HG02588 (cell line): Measurements from ENCODE around the gene ZNF160.
"Not testable (repeated sequence)": the region's sequence is repeated elsewhere in the genome, so short reads cannot be mapped to it uniquely, and the experiment has no call there.

Experiments used
- ATAC-seq: cut with Tn5 transposase; IDR thresholded peaks from one replicate; pipeline ENCODE4 v1.9.1; 2021; ENCODE audit warnings: mild to moderate bottlenecking, moderate library complexity; ENCODE audit not compliant: unreplicated experiment

The ZNF160 gene

DNA sequence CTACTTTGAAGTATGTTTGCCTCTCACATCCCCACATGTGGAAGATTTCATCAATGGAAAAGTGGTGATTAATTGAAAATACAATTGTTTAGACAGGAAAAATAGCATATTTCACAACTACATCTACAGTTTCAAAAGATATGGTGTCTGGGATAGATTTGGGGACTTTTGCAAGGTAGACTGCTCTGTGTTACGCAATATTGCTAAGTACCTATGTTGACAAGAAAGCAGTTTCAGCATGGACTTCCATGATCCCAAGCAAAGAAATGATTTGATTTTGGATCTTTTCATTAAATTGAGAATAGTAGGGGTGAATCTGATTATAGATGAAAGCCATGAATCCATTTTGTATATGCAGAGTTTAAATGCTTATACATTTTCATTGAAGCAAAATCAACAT lies 10.5 kb downstream of the ZNF160 start:
- ATAC-seq, result no peak

DNA sequence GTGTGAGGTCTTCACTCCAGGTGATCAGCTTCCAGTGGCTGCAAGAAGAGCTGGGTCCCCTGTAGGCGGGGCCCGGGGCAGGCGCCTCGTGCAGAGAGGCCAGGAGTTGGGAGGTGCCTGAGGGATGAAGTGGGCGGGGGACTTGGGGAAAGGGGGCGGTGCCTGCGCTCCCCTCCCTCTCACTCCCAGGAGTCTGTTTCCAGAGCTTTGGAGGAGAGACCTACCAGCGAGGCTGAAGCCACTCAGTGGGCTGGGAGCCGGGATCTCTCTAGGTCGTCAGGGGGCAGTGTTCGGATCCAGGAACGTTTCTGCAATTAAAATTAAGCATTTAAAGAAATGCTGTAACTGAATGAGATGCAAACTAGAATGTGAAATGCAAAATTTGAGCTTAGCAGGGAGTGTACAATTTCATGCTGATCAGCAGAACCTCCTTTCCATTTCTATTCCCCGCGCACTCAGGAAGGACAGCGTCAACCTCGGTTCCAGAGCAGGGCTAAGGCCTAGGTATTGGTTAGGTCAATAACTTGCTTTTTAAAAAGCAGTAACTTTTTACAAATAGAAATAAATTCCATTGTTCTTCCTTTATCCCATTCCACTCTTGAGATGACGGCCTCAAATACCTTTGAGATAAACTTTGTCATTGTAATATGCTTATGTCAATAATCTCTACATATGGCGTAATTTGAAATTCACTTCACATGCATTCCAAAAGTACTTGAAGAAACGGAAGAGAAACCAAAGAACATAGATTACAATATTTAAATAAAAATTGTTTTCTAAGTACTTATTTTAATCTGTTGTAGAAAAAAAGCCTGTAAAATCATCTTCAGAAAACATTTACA lies 11.6 kb downstream of the ZNF160 start:
- no peak for ATAC-seq

DNA sequence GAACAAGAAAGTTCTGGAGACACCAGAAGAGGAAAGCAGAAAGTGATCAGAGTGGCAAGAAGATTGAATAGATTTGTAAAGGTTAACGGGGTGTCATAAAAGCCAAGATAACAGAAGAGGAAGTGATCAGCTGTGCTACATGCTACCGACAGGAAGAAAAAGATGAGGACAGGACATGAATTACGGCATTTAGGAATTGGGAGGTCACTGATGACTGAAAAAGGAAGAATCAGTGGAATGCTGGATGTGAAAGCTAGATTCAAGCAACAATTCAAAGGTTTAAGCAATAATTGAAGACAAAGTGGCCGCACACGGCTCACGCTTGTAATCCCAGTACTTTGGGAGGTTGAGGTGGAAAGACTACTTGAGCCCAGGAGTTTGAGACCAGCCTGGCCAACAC lies 15.1 kb downstream of the ZNF160 start:
- no peak for ATAC-seq

DNA sequence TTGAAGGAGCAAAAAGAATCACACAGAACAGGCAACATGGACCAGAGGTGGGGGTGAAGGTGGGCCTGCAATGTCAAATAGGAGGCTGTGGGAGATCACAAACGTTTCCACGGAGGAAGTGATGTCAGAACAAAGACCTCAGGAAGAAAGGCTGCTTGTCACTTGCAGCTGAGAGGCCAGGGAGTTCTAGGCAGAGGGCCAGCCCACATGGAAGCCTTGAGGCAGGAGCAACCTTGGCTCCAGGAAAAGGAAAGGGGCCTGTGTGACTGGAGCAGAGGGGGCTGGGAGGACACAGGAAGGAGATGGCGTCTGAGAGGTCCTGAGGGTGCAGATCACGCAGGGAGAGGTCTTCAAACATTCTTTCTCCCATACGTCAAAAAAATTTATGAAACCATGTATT lies 16.3 kb downstream of the ZNF160 start:
- ATAC-seq, result no peak

DNA sequence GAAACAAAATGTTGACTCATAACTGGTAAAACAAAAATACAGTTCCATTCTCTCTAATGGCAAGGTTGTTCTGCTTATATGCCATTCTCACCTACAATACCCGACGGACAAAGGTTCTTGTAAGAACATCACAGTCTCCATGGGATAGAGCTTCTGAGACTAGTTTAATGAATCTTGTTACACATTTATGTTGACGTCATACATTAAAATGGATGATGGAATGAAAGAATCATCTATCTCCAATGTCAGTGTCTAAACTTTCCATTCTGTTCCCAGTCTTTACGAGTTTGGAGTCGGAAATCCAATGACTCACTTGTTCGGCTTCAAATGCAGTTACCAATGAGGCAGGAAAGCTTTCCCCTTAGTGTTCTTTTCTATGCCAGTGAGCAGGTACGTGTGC lies 17.7 kb downstream of the ZNF160 start:
- no peak for ATAC-seq

DNA sequence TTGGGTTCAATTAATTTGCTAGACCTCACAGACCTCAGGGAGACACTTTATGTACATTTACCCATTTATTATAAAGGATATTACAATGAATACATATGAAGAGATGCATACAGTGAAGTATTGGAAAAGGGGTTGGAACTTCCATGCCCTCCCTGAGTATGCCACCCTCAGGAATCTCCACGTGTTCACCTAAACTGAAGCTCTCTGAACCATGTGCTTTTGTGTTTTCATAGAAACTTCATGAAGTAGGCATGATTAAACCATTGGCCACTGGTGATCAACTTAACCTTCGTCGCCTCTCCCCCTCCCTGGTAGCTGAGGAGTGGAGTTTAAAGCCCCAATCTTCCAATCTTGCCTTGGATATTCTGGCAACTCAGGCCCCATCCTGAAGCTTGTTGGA lies 20.3 kb downstream of the ZNF160 start:
- no peak for ATAC-seq

DNA sequence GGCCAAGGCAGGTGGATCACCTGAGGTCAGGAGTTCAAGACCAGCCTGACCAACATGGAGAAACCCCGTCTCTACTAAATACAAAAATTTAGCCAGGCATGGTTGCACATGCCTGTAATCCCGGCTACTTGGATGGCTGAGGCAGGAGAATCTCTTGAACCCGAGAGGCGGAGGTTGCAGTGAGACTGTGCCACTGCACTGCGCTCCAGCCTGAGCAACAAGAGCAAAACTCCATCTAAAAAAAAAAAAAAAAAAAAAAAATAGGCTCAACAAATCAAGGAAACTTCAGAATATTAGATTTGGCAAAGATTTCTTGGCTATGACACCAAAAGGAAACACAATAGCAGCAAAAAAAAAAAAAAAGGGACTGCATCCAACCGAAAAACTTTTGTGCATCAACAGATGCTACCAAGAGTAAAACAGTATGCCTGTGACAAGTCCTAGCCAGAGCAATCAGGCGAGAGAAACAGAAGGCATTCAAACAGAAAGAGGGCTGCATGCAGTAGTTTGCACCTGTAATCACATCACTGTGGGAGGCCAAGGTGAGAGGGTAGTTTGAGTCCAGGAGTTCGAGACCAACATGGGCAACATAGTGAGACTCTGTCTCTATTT lies 23.8 kb downstream of the ZNF160 start:
- no peak for ATAC-seq

DNA sequence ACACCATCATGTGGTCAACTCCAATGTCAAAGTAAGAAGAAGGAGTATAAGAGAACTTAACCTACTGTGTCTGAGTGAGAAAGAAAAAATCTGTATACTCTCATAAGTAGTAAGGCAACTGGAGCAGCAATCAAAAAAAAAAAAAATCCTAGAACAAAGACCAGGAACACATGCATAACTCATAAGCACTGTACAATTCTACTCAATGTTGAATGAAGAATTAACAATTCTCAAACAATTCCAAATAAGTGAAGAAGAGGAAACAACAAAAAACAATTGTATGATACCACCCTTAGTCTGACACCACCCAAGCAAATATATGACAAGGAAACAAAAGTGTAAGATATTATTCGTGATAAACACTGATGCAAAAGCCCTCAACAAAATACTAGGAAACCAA lies 24.6 kb downstream of the ZNF160 start:
- ATAC-seq, result no peak

DNA sequence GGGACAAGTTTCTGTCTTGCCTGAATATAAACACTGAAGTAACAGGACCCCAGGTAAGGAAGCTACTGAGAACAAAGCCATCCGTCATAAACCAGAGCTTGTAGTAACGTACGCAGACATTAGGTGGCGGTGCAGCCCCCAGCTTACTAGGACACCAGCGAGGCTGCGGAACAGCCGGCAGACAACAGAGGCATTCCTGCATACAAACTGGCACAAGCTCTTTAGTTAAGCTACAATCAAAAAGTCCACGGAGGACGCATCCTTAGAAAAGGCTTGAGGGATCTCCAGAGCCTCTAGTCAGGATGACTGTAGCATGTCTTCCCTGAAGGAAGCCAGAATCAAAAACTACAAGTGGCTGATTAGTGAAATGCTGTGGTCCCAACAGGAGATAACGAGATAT lies 26.2 kb downstream of the ZNF160 start:
- ATAC-seq, result no peak

DNA sequence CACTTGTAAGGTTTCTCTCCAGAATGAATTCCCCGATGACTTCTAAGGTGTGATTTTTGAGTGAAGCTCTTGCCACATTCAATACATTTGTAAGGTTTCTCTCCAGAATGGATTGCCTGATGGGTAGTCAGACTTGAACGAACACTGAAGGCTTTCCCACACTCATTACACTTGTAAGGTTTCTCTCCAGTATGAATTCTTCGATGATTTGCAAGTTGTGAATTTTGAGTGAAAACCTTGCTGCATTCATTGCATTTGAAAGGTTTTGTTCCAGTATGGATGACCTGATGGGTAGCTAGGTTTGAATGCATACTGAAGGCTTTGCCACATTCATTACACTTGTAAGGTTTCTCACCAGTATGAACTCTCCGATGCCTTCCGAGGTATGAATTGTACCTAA lies 34.4 kb downstream of the ZNF160 start:
- ATAC-seq, result no peak

DNA sequence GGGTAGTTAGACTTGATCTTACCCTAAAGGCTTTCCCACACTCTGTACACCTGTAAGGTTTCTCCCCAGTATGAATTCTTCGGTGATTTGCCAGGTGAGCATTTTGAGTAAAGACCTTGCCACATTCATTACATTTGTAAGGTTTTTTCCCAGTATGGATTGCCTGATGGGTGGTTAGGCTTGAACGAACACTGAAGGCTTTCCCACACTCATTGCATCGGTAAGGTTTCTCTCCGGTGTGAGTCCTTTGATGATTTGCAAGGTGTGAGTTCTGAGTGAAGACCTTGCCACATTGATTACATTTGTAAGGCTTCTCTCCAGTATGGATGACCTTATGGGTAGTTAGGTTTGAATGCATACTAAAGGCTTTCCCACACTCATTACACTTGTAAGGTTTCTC lies 35.0 kb downstream of the ZNF160 start:
- ATAC-seq, result no peak

DNA sequence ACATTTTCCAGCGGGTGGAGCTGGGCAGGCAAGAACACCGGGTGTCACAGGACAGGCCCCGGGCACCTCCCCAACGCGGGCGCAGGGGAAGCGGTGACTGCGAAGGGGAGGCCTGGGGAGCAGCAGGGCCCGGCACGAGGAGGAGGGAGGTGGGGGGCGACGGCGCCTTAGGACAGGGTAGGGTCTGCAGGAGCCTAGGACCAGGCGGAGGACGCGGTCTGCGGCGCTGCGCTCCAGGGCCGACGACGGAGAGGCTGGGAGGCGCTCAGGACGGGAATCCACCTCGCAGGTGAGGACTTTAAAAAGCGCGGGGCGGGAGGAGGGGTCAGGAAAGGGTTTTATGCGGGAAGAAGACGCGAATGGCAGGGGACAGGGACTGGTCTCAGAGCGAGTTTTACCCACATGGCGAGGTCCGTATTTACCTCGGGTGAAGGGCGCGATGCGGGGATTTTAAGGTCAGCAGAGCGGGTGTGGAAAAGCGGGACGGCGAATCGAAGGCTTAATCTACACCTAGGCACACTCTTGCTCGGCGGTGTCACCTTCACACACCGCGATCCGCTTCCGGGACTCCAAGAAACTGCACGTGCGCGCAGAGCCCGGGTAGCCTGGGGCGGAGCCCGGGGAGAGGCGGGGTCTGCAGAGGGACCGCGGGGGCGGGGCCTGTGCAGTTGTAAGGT lies 45.2 kb downstream of the ZNF160 start:
- no peak for ATAC-seq

DNA sequence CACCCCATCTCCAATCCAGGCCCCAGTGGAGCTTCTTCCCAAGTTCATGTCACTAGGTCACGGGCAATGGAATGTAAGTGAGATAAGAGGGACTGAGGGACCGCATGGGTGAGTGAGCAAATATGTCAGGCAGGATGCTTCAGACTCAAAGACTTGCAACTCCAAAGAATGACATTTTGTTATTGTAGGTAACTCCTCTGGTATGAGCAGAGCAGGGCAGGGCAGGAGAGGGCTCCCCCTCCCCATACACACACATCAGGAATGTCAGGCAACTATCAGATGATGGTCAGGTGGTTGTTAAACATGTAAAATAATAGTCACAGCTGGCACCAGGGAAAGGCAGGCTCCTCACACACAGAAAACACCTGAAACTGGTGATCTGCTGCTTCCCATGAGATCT lies 48.1 kb downstream of the ZNF160 start:
- ATAC-seq, result no peak

DNA sequence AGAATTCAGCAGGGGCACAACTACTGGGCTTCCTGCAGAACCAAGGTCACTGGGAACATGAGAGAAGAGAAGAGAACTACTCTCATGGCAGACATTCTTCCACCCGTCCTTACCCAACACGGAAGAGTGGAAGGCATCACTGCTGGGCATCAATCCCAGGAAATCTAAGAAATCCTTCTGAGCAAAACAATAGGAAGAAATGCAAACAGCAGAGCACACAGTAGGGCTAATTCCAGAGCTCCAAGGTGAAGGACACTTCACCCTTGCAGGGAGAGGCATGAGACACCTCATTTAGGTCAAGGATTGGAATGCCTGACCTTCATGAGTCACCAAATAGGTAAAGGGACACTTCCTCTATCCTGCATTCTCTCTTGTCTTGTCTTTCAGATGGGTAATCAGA lies 55.8 kb downstream of the ZNF160 start:
- no peak for ATAC-seq

DNA sequence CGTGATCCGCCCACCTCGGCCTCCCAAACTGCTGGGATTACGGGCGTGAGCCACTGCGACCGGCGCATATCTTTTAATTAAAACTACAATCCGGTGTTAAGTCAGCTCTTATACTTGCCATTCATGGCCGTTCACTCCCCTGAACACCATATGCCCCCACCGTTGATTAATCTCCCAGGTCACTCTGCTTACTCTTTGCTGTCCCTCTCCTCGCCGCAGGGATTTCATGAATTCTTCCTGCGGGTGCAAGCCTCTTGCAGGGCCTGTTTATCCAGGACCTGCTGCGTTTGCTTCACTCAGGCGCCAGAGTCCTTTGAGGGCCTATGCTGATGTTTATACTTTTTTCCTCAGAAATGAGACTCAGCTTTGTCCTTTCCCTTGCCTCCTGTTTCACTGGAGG lies 57.7 kb downstream of the ZNF160 start:
- ATAC-seq, result no peak

DNA sequence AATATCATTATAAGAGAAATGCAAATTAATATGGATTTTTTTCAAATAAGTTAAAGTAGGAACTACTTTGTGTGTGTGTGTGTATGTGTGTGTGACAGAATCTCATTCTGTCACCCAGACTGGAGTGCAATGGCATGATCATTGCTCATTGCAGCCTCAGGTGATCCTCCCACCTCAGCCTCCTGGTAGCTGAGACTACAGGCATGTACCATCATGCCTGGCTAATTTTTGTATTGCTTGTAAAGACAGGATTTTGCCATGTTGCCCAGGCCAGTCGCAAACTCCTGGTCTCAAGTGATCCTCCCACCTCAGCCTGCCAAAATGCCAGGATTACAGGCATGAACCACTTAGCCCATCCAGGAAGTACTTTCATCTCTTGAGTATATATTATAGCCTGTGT lies 61.9 kb downstream of the ZNF160 start:
- ATAC-seq, result no peak

DNA sequence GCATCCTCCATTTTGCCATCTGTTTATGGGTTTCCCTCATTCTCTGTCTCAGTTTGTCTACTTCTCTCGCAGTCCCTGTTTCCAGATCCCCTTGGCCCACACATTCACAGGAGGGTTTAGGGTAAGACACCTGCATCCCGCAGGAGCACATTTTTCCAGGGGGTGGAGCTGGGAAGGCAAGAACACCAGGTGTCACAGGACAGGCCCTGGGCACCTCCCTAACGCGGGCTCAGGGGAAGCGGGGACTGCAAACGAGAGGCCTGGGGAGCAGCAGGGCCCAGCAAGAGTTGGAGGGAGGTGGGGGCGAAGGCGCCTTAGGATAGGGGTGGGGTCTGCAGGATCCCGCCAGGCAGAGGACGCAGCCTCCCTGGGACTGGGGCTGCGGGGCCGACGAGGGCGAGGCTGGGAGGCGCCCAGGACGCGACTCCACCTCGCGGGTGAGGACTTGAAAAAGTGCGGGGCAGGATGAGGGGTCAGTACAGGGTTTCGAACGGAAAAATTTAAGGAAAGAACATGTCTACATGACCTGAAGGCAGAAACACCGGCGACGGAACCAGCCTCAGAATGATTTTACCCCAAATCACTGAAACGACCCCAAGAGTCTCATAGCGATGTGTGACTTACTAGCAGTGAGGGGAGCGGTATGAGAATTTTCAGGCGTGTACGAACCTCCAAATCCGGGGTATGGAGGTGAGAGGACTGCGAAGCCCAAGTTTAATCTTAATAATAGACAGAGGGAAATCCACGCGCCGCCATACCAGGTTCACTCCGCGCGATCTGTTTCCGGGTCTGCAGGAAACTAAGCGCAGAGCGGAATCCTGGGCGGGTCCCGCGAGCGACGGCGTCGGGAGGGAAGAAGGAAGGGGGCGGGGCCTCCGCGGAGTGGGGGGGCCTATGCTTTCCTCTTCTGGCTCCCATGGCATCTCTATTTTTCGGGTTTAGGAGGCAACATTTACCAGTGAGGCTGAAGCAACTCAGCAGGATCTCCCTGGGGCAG lies 65.8 kb downstream of the ZNF160 start:
- no peak for ATAC-seq

DNA sequence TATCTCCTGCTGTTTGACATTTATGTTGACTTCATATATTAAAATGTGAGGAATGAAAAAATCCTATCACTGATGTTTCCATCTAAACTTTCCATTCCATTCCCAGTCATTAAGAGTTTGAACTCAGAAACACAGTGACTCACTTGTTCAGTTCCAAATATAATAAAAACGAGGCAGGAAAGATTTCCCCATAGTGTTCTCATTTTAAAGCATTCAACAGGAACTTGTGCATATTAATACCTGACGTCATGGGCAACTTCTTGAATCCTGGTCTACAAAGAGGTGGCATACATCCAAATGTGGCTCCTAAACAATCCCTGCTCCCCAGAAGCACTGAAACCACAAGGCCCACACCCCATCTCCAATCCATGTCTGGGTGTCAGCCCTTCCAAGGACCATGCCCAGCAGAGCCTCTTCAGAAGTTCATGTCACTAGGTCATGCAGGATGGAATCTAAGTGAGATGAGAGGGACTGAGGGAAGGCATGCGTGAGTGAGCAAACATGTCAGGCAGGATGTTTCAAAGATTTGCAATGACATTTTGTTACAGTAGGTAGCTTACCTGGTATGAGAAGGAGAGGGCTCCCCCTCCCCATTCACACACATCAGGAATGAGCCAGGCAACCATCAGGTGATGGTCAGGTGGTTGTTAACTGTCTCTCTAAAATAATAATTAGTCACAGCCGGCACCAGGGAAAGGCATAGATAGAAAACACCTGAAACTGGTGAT lies 68.1 kb downstream of the ZNF160 start:
- no peak for ATAC-seq

DNA sequence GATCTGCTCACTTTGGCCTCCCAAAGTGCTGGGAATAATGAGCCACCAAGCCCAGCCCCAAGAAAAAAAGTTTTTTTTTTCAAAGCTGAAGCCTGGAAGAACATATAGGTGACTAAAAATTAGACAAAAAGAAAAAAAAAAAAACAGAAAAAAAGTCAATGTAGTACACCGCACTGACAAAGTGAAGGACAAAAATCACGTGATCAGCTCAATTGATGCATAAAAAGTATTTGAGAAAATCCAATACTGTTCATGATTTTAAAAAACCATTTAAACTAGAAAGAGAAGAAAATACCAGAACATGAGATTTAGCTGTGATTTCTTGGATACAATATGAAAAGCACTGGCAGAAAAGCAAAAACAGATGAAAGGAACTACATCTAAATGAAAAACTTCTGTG lies 69.2 kb downstream of the ZNF160 start:
- no peak for ATAC-seq

DNA sequence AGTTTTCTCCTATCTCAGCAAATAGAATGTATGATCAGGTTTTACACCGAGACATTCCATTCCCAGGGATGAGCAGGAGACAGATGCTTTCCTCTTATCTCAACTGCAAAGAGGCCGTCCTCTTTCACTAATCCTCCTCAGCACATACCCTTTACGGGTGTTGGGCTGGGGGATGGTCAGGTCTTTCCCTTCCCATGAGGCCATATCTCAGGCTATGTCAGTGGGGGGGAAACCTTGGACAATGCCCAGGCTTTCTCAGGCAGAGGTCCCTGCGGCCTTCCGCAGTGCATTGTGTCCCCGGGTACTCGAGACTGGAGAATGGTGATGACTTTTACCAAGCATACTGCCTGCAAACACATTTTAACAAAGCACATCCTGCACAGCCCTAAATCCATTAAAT lies 74.9 kb downstream of the ZNF160 start:
- not testable (repeated sequence) for ATAC-seq
